Immature natural killer cell (primary cell): ENCODE measurements around the gene VPS41. TPM values are rescaled to one million over a fixed set of nuclear protein-coding genes. Genes with fewer than 3 reads are reported as not detected.

ENCODE experiments used
- DNase-seq, 3 donors: peaks; one replicate each; pipeline ENCODE4 v3.0.0; 2022; ENCODE audit warnings: mixed read lengths in 1 of 3
- H3K27ac Mint-ChIP-seq, 6 donors: one replicate each; pipeline ENCODE4 v1.8.0; 2020; ENCODE audit warnings: mixed read lengths in 6 of 6, mild to moderate bottlenecking in 5 of 6, inconsistent platforms in 4 of 6, moderate library complexity in 3 of 6
- H3K27me3 Mint-ChIP-seq, 3 donors: one replicate each; pipeline ENCODE4 v1.8.0; 2020 to 2021; ENCODE audit warnings: low read depth in 3 of 3, mild to moderate bottlenecking in 3 of 3, mixed read lengths in 3 of 3, moderate library complexity in 3 of 3, inconsistent platforms in 1 of 3
- H3K36me3 Mint-ChIP-seq, 3 donors: one replicate each; pipeline ENCODE4 v1.8.0; 2020; ENCODE audit warnings: mixed read lengths in 3 of 3, inconsistent platforms in 2 of 3, mild to moderate bottlenecking in 2 of 3
- H3K4me1 Mint-ChIP-seq, 2 donors: one replicate each; pipeline ENCODE4 v1.8.0; 2020; ENCODE audit warnings: inconsistent platforms in 2 of 2, mild to moderate bottlenecking in 2 of 2, mixed read lengths in 2 of 2, moderate library complexity in 1 of 2
- H3K4me3 Mint-ChIP-seq, 5 donors: one replicate each; pipeline ENCODE4 v1.8.0; 2020; ENCODE audit warnings: mild to moderate bottlenecking in 5 of 5, mixed read lengths in 5 of 5, inconsistent platforms in 3 of 5, moderate library complexity in 3 of 5
- H3K9me3 Mint-ChIP-seq, 6 donors: one replicate each; pipeline ENCODE4 v1.8.0; 2020; ENCODE audit warnings: mild to moderate bottlenecking in 6 of 6, mixed read lengths in 6 of 6, inconsistent platforms in 4 of 6, moderate library complexity in 3 of 6
- polyA plus RNA-seq, 3 donors: library from polyadenylated mRNA; unstranded; fragments of 300-500 nt; fragmentation: Illumina TruSeq; gene quantifications; one replicate each; pipeline ENCODE4 v1.2.3, GENCODE V29; 2021

Gene VPS41
- polyA plus RNA-seq, 3 donors from 2014 or later = 52.2 to 86.2 (median 72.6) TPM

GRCh38 chr7:38890597-38890996 is 18.4 kb downstream of the VPS41 start:
- Mint-ChIP-seq H3K27ac (no peak overlapping the region), H3K4me1 (peaks cover 39 to 45% of the 10 kb centered on the region in 2 donors), H3K4me3 (no peak overlapping the region), H3K27me3 (peaks cover under 1 to 3% (median 1%) of the 10 kb centered on the region in 3 donors), H3K36me3 (peaks cover 15 to 18% (median 18%) of the 10 kb centered on the region in 3 donors), H3K9me3 (peaks cover 0 to 2% (median 0%) of the 10 kb centered on the region in 6 donors)
- no peak for DNase-seq

- H3K9me3 Mint-ChIP-seq = peaks cover 0 to 2% (median 0%) of the 10 kb centered on the region in 6 donors
- peaks cover 40 to 52% of the 10 kb centered on the region in 2 donors for H3K4me1 Mint-ChIP-seq
- no peak overlapping the region for H3K4me3 Mint-ChIP-seq
- peaks cover 12 to 21% (median 17%) of the 10 kb centered on the region in 3 donors for H3K36me3 Mint-ChIP-seq
- DNase-seq = no peak
- H3K27ac Mint-ChIP-seq = no peak overlapping the region
- peaks cover 0 to 3% (median 1%) of the 10 kb centered on the region in 3 donors for H3K27me3 Mint-ChIP-seq
Measured at GRCh38 chr7:38889872-38890432, 19.0 kb downstream of the VPS41 start.

GRCh38 chr7:38889079-38889478 is 19.9 kb downstream of the VPS41 start:
- Mint-ChIP-seq H3K27ac (no peak overlapping the region), H3K4me1 (peaks cover 38 to 57% of the 10 kb centered on the region in 2 donors), H3K27me3 (peaks cover 0 to 3% (median 1%) of the 10 kb centered on the region in 3 donors), H3K9me3 (peaks cover 0 to 2% (median 0%) of the 10 kb centered on the region in 6 donors), H3K36me3 (peaks cover 12 to 21% (median 16%) of the 10 kb centered on the region in 3 donors), H3K4me3 (peak overlapping the region in 1 of 5 donors; percentile 20)
- DNase-seq = no peak

GRCh38 chr7:38886265-38886664 is 22.7 kb downstream of the VPS41 start:
- Mint-ChIP-seq H3K4me1 (peaks cover 40 to 62% of the 10 kb centered on the region in 2 donors), H3K27ac (no peak overlapping the region), H3K27me3 (peaks cover 0 to 7% (median 3%) of the 10 kb centered on the region in 3 donors), H3K36me3 (peaks cover 11 to 26% (median 12%) of the 10 kb centered on the region in 3 donors), H3K9me3 (peaks cover 0 to 2% (median 0%) of the 10 kb centered on the region in 6 donors), H3K4me3 (no peak overlapping the region)
- DNase-seq = no peak

- H3K27ac Mint-ChIP-seq = no peak overlapping the region
- H3K9me3 Mint-ChIP-seq = peaks cover 0 to 2% (median 0%) of the 10 kb centered on the region in 6 donors
- H3K4me1 Mint-ChIP-seq = peaks cover 53 to 75% of the 10 kb centered on the region in 2 donors
Measured at GRCh38 chr7:38883706-38884105, 25.3 kb downstream of the VPS41 start.

GRCh38 chr7:38881947-38882684 is 26.9 kb downstream of the VPS41 start:
- Mint-ChIP-seq H3K27me3 (peaks cover 0 to 7% (median 0%) of the 10 kb centered on the region in 3 donors), H3K4me1 (peaks cover 45 to 72% of the 10 kb centered on the region in 2 donors), H3K27ac (peak overlapping the region in 2 of 6 donors; percentile 24 to 42), H3K9me3 (peaks cover 0 to 2% (median 0%) of the 10 kb centered on the region in 6 donors), H3K4me3 (no peak overlapping the region), H3K36me3 (peaks cover under 1 to 14% (median 7%) of the 10 kb centered on the region in 3 donors)
- DNase-seq = no peak

More at GRCh38 chr7:38883706-38884105, 25.3 kb downstream of the VPS41 start:
- peaks cover 11 to 16% (median 12%) of the 10 kb centered on the region in 3 donors for H3K36me3 Mint-ChIP-seq
- no peak overlapping the region for H3K4me3 Mint-ChIP-seq
- H3K27me3 Mint-ChIP-seq = peaks cover 0 to 7% (median 3%) of the 10 kb centered on the region in 3 donors
- no peak for DNase-seq

GRCh38 chr7:38881015-38881414 is 28.0 kb downstream of the VPS41 start:
- DNase-seq = no peak
- Mint-ChIP-seq H3K9me3 (no peaks in the 10 kb centered on the region), H3K36me3 (peaks cover 0 to 13% (median 6%) of the 10 kb centered on the region in 3 donors), H3K27ac (peak overlapping the region in 2 of 6 donors; percentile 21 to 39), H3K27me3 (peaks cover 0 to 7% (median 0%) of the 10 kb centered on the region in 3 donors), H3K4me3 (no peak overlapping the region), H3K4me1 (peaks cover 42 to 78% of the 10 kb centered on the region in 2 donors)

GRCh38 chr7:38880454-38880853 is 28.5 kb downstream of the VPS41 start:
- Mint-ChIP-seq H3K36me3 (peaks cover 0 to 12% (median 2%) of the 10 kb centered on the region in 3 donors), H3K27me3 (peaks cover 0 to 7% (median 0%) of the 10 kb centered on the region in 3 donors), H3K4me1 (peaks cover 42 to 76% of the 10 kb centered on the region in 2 donors), H3K4me3 (peak overlapping the region in 1 of 5 donors; percentile 6), H3K9me3 (no peaks in the 10 kb centered on the region), H3K27ac (peak overlapping the region in 5 of 6 donors; percentile 1 to 72 (median 15))
- DNase-seq = no peak

GRCh38 chr7:38880035-38880434 is 29.0 kb downstream of the VPS41 start:
- Mint-ChIP-seq H3K9me3 (no peaks in the 10 kb centered on the region), H3K36me3 (peaks cover 0 to 10% (median 0%) of the 10 kb centered on the region in 3 donors), H3K27ac (peak overlapping the region in 4 of 6 donors; percentile 1 to 72 (median 8)), H3K4me1 (peaks cover 40 to 72% of the 10 kb centered on the region in 2 donors), H3K27me3 (peaks cover 0 to 7% (median 0%) of the 10 kb centered on the region in 3 donors), H3K4me3 (peak overlapping the region in 2 of 5 donors; percentile 6 to 18)
- peak; percentile 12 to 20 (median 12) for DNase-seq

- H3K4me3 Mint-ChIP-seq = no peak overlapping the region
- H3K27ac Mint-ChIP-seq = peak overlapping the region in 1 of 6 donors; percentile 60
Measured at GRCh38 chr7:38878694-38879457, 30.1 kb downstream of the VPS41 start.

GRCh38 chr7:38873433-38873832 is 35.6 kb downstream of the VPS41 start:
- H3K36me3 Mint-ChIP-seq = peaks cover 2 to 4% (median 3%) of the 10 kb centered on the region in 3 donors
- peaks cover 10 to 36% of the 10 kb centered on the region in 2 donors for H3K4me1 Mint-ChIP-seq

More at GRCh38 chr7:38878694-38879457, 30.1 kb downstream of the VPS41 start:
- H3K9me3 Mint-ChIP-seq = no peaks in the 10 kb centered on the region
- H3K36me3 Mint-ChIP-seq = peaks cover 0 to 10% (median 0%) of the 10 kb centered on the region in 3 donors
- H3K27me3 Mint-ChIP-seq = peaks cover 0 to 7% (median 0%) of the 10 kb centered on the region in 3 donors
- no peak for DNase-seq
- peaks cover 40 to 66% of the 10 kb centered on the region in 2 donors for H3K4me1 Mint-ChIP-seq

GRCh38 chr7:38872202-38872601 is 36.8 kb downstream of the VPS41 start:
- peaks cover 0 to 4% (median 3%) of the 10 kb centered on the region in 3 donors for H3K36me3 Mint-ChIP-seq
- H3K27me3 Mint-ChIP-seq = no peaks in the 10 kb centered on the region
- peaks cover 5 to 27% of the 10 kb centered on the region in 2 donors for H3K4me1 Mint-ChIP-seq
- no peak for DNase-seq
- H3K27ac Mint-ChIP-seq = no peak overlapping the region
- no peak overlapping the region for H3K4me3 Mint-ChIP-seq
- H3K9me3 Mint-ChIP-seq = no peaks in the 10 kb centered on the region

More at GRCh38 chr7:38873433-38873832, 35.6 kb downstream of the VPS41 start:
- no peak for DNase-seq
- Mint-ChIP-seq H3K27ac (no peak overlapping the region), H3K4me3 (no peak overlapping the region), H3K27me3 (no peaks in the 10 kb centered on the region), H3K9me3 (no peaks in the 10 kb centered on the region)

- Mint-ChIP-seq H3K36me3 (peaks cover 0 to 4% (median 3%) of the 10 kb centered on the region in 3 donors), H3K4me1 (peaks cover 5 to 14% of the 10 kb centered on the region in 2 donors), H3K9me3 (no peaks in the 10 kb centered on the region), H3K27me3 (no peaks in the 10 kb centered on the region), H3K4me3 (no peak overlapping the region), H3K27ac (no peak overlapping the region)
- DNase-seq = no peak
Measured at GRCh38 chr7:38870147-38870546, 38.8 kb downstream of the VPS41 start.
